Activated naive CD8-positive, alpha-beta T cell treated with anti-CD3 and anti-CD28 coated beads, Interleukin-2, amount 50 U/mL, for 24 hours (primary cell): Measurements from ENCODE around the gene SKI.

Experiments used
- ATAC-seq: fragments of 150-1000 bp; cut with Tn5 transposase; one replicate; pipeline ENCODE4 v1.10.0; 2021
- DNase-seq: peaks from one replicate; pipeline ENCODE4 v3.0.0; 2021
- H3K27ac Mint-ChIP-seq: one replicate; pipeline ENCODE4 v1.8.0; 2021; ENCODE audit warnings: mild to moderate bottlenecking, mixed read lengths
- H3K27me3 Mint-ChIP-seq: one replicate; pipeline ENCODE4 v1.8.0; 2021; ENCODE audit warnings: mixed read lengths
- H3K36me3 Mint-ChIP-seq: one replicate; pipeline ENCODE4 v1.8.0; 2021; ENCODE audit warnings: low read depth, mixed read lengths
- H3K4me1 Mint-ChIP-seq: one replicate; pipeline ENCODE4 v1.8.0; 2021; ENCODE audit warnings: mixed read lengths
- H3K4me3 Mint-ChIP-seq: one replicate; pipeline ENCODE4 v1.8.0; 2021; ENCODE audit warnings: mild to moderate bottlenecking, moderate library complexity, mixed read lengths
- H3K9me3 Mint-ChIP-seq: one replicate; pipeline ENCODE4 v1.8.0; 2021; ENCODE audit warnings: mixed read lengths

The SKI gene

DNA sequence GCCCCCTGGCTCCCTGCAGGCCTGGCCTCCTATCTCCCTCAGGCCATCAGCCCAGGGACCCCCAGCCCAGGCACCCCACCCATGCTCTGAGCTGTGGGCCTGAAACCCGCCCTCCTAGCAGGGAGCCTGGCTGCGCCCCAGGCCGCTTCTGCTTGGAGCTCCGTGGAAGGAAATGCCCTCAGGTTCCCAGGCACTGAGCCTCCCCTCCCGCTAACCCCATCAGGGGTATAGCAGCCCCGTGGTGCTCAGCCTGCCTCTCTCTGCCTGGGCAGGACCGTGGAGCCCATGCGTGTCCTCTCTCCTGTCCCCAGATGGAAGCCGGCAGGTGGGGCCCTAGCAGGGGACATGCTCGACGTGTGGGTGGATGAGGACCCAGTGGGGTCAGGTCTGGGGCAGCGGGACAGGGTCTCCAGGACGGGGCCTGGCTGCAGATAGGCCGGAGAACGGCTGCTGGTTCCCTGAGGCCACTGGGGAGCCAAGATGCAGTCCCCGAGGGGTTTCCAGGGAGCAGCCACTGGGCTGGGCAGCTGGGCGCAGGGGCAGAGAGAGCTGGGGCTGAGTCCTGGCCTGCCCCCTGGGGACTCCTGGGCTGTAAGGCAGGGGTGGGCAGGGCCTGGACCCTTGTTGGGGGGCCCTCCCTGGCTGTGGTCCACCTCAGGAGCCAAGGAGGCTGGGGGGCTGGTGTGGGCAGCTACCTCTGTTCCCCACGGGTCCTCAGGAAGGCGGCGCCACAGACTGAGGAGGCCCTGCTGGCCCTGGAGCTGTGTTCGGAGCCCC lies 87.7 kb downstream of the SKI start:
- no peaks in the 10 kb centered on the region for H3K9me3 Mint-ChIP-seq
- H3K36me3 Mint-ChIP-seq: no peaks in the 10 kb centered on the region
- DNase-seq (no peak), ATAC-seq (no peak)
- no peak overlapping the region for H3K4me3 Mint-ChIP-seq
- H3K4me1 Mint-ChIP-seq: peaks cover 16% of the 10 kb centered on the region
- peak overlapping the region; percentile 31 for H3K27ac Mint-ChIP-seq
- H3K27me3 Mint-ChIP-seq: no peaks in the 10 kb centered on the region

DNA sequence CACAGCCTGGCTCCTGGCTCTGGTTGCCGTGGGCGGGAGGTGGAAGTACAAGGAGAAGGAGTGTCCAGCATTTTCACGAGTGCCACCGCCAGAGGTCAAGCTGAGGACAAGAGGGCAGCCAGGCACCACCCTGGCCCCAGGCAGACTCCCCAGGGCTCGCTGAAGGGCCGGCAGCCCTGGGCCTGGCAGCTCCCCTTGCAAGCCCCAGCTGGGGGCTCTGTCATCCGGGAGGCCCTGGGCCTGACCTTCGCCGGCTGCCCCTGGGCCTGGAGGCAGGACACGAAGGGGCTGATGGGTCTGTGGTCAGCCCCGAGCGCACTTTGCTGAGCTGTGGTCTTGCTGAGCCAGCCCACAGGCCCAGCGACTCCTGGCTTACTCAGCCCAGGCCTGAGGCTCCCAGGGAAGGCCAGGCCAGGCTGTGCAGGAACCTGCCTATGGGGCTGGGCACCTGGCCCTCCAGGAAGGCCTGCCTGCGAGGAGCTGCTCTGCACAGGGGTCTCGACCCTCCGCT lies 88.4 kb downstream of the SKI start:
- no peaks in the 10 kb centered on the region for H3K27me3 Mint-ChIP-seq
- ATAC-seq: no peak
- no peak for DNase-seq
- H3K27ac Mint-ChIP-seq: no peak overlapping the region
- peaks cover 13% of the 10 kb centered on the region for H3K4me1 Mint-ChIP-seq
- H3K36me3 Mint-ChIP-seq: no peaks in the 10 kb centered on the region
- H3K4me3 Mint-ChIP-seq: no peak overlapping the region
- no peaks in the 10 kb centered on the region for H3K9me3 Mint-ChIP-seq

DNA sequence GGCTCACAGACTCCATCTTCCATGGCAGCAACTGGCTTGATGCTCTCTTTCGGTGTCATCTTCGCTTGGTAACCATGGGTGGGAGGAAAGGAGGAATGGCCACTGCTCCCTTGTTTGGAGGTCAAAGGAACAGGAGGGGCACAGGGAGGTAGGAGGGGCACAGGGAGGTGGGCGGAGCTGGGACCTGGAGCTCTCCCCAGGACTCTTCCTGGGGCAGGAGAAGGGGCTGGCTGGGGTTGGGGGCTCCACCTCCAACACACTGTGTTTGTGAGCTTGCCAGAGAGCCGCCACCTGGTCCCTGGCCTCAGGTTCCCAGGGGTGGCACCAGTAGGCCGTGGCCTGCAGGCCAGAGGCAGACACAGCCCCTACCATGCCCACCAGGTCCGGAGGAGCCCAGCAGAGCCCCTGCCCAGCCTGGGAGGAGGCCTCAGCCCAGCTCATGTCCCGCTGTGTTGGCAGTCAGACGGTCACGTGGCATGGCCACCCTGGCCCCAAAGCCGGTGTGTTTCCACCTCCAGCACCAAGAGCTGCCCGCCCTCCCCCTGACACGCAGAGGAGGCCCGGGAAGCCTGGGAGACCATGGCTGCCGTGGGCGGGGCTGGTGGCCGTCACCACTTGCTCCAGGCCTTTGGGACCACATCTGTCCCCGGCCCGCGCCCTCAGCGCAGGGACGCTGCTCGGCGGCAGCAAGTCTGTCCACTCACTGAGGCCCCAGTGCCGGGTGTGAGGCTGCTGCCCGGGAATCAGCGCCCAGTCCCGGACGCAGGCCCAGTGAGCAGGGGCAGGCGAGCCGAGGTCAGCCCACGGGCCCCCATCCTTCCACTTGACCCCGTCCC lies 89.3 kb downstream of the SKI start:
- no peaks in the 10 kb centered on the region for H3K36me3 Mint-ChIP-seq
- no peak overlapping the region for H3K27ac Mint-ChIP-seq
- no peak for ATAC-seq
- DNase-seq: no peak
- H3K4me3 Mint-ChIP-seq: no peak overlapping the region
- H3K9me3 Mint-ChIP-seq: no peaks in the 10 kb centered on the region
- peaks cover 11% of the 10 kb centered on the region for H3K4me1 Mint-ChIP-seq
- no peaks in the 10 kb centered on the region for H3K27me3 Mint-ChIP-seq

DNA sequence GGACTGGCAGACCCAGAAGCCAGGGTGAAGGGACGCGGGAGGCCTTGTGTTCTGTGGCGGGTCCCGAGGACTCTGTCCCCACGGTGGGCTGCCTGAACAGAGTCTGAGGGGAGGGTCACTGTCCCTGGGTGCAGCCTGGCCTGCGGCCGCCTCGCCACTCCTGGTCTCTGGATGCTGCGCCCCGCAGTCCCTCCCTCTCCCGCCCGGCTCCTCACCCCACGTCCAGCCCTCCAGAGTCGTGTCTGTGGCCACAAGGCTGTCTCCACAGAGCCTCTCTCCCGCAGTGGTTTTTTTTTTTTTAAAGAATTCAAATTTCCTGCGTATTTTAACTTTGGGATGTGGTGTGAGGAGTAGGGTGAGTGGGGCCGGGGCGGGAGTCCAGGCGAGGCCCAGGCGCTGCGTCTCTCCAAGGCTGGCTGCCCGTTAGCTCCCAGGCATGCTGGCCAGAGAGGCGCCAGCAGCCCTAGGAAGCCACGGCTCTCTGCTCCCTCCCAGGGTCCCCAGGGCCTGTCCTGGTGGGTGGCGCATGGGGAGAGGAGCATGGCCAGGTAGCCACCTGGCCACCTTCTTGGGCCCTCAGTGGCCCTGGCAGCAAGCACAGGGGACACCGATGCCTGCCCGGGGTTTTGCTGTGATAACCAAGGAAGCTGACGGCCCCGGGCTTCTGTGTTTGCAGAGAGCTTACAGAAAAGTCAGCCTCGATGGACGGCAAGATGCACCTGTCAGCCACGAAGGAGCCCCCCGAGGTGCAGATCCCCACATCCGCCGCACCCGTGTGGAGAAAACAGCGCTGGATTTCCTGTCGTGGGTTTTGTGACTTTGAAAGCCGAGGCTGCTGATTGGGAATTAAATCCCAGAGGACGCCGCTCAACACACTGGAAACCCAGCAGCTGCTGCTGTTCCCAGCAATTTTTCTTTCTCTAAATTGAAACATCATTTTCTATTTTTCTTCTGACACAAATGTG lies 90.5 kb downstream of the SKI start:
- Mint-ChIP-seq H3K27ac (no peak overlapping the region), H3K9me3 (no peaks in the 10 kb centered on the region), H3K36me3 (no peaks in the 10 kb centered on the region), H3K4me1 (peaks cover 6% of the 10 kb centered on the region), H3K4me3 (no peak overlapping the region), H3K27me3 (no peaks in the 10 kb centered on the region)
- DNase-seq (no peak), ATAC-seq (no peak)

DNA sequence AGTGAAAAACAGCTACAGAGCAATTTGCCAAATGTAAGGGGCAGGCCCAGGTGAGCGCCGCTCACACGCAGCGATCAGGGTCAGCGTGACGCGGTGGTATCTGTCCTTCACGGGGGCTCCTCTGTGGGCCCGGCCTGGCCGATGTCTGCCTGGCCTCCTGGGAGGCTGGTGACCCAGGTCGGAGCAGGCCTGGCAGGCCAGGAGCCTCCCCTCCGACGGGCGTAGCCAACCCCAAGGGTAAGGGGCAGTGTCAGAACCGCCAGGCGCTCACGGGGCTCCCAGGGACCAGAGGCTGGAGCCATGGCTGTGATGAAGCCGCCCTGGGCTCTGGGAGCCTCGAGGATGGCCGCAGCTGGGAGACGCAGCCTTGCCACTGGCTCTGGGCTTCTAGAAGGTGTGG lies 91.2 kb downstream of the SKI start:
- no peaks in the 10 kb centered on the region for H3K27me3 Mint-ChIP-seq
- ATAC-seq (no peak), DNase-seq (no peak)
- H3K36me3 Mint-ChIP-seq: no peaks in the 10 kb centered on the region
- peaks cover 3% of the 10 kb centered on the region for H3K4me1 Mint-ChIP-seq
- H3K27ac Mint-ChIP-seq: no peak overlapping the region
- H3K9me3 Mint-ChIP-seq: no peaks in the 10 kb centered on the region
- no peak overlapping the region for H3K4me3 Mint-ChIP-seq

DNA sequence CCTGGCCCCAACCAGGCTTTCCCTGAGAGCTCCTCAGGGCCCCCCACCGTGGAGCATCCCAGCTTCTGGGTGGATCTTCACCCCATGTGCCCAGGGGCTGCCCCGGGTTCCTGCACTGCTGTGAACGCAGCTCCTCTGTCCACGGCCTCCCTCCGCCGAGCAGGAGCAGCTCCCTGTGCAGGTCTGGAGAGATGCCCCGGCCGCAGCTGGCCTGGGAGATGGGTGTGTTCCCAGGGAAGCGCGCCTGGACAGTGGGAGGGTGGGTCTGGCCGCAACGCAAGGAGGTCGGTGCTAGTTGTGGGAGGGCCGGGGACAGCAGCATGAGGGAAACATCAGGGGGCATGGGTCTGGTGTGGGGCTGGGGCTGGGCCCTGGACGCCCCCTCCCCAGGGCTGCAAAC lies 91.9 kb downstream of the SKI start:
- H3K4me1 Mint-ChIP-seq: peaks cover 3% of the 10 kb centered on the region
- H3K36me3 Mint-ChIP-seq: no peaks in the 10 kb centered on the region
- DNase-seq: no peak
- peaks cover under 1% of the 10 kb centered on the region for H3K27me3 Mint-ChIP-seq
- no peak for ATAC-seq
- no peak overlapping the region for H3K4me3 Mint-ChIP-seq
- no peak overlapping the region for H3K27ac Mint-ChIP-seq
- H3K9me3 Mint-ChIP-seq: no peaks in the 10 kb centered on the region

DNA sequence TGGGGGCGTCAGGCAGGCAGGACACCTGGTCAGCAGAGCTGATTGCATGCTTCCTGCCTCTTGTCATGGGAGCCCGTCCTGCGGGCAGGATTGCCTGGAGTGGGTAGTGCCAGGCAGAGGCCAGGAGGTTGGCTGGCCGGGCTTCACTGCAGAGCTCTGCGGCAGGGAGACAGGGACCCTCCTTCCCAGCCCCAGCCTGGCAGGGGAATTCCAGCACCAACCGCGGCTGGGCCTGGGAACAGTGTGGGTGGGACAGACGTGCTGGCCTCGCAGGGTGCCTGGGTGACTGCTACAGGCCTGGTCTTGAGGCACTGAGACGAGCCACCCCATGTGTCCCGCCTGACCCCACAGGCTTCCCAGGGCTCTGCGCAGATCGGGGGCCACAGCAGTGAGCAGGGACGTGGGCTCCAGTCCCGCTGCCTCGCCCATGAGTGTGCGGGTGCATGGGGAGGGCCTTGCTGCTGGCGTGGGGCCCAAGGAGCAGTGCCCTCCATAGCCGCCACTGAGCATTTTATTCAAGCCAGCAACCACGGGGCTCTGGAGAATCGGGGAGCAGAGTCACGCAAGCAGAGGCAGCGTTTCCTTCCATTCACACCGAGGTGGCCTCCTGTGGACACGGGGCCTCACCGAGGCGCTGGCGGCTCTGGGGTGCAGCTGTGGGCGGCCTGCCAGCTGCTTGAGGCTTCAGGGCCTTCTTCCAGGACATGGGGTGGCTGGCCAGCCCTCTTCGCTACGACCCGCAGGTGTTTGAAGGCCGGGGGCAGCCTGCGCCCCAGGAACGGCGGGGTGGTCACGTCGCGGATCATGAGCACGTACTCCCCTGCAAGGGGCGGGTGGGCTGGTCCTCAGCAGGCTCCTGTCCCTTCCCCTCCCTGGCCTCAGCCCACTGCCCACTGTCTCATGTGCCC lies 92.9 kb downstream of the SKI start:
- DNase-seq (no peak), ATAC-seq (no peak)
- H3K4me1 Mint-ChIP-seq: peaks cover 2% of the 10 kb centered on the region
- no peak overlapping the region for H3K27ac Mint-ChIP-seq
- H3K4me3 Mint-ChIP-seq: no peak overlapping the region
- H3K36me3 Mint-ChIP-seq: no peaks in the 10 kb centered on the region
- no peaks in the 10 kb centered on the region for H3K9me3 Mint-ChIP-seq
- H3K27me3 Mint-ChIP-seq: peaks cover 4% of the 10 kb centered on the region

DNA sequence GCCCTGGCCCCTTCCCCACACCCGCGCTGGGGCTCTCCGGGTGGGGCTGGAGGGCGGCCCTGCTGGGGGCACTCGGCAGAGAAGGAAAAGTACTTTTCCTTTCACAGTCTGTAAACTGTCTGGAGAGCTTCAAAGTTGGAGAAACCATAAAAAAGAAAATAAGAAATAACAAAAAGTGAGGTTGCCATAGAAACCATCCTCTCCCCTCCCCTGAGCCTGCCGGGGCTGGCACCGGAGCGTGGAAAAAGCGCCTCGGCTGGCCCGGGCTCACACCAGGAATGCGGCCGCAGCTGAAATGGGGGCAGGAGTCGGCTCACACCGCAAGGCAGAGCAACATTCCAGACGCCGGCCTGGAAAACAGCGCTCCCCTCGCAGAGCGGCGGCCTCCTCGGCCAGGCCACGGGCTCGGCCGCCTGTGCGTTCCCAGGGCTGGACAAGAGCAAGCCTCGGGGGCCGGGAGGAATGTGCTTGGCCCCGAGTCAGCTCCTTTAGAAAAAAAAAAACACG lies 94.0 kb downstream of the SKI start:
- H3K9me3 Mint-ChIP-seq: no peaks in the 10 kb centered on the region
- no peak overlapping the region for H3K4me3 Mint-ChIP-seq
- H3K27me3 Mint-ChIP-seq: peaks cover 4% of the 10 kb centered on the region
- H3K27ac Mint-ChIP-seq: no peak overlapping the region
- ATAC-seq (no peak), DNase-seq (no peak)
- peaks cover 2% of the 10 kb centered on the region for H3K4me1 Mint-ChIP-seq
- no peaks in the 10 kb centered on the region for H3K36me3 Mint-ChIP-seq

DNA sequence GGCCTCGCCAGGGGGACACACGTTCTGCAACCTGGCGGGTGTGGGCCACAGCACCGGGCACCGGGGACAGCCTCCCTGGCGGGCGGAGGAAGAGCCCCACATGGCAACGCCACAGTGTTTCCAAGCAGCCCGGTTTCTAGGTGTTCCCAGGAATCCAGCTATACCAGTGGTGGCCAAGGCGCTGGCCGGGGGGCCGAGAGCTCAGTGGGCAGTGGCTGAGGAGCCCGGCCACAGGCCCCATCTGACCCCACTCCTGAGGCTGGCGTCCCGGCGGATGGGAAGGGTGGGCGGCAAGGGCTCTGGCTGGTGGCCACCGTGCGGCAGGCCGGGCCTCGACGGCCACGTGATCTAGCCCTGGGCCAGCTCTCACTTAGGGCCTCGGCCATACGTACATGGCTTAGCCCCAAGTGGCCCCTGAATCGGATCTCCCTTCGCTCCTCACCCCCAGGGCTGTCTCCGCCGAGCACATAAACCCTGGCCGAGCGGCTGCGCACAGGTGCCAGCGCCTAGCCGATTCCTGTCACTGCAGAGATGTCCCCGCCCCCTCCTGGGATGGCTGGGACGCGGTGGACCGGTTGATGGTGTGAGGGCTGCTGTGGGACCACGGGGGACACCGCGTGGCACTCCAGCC lies 94.6 kb downstream of the SKI start:
- DNase-seq (no peak), ATAC-seq (no peak)
- Mint-ChIP-seq H3K27ac (no peak overlapping the region), H3K36me3 (no peaks in the 10 kb centered on the region), H3K9me3 (no peaks in the 10 kb centered on the region), H3K4me3 (no peak overlapping the region), H3K27me3 (peaks cover 4% of the 10 kb centered on the region), H3K4me1 (peaks cover 2% of the 10 kb centered on the region)

DNA sequence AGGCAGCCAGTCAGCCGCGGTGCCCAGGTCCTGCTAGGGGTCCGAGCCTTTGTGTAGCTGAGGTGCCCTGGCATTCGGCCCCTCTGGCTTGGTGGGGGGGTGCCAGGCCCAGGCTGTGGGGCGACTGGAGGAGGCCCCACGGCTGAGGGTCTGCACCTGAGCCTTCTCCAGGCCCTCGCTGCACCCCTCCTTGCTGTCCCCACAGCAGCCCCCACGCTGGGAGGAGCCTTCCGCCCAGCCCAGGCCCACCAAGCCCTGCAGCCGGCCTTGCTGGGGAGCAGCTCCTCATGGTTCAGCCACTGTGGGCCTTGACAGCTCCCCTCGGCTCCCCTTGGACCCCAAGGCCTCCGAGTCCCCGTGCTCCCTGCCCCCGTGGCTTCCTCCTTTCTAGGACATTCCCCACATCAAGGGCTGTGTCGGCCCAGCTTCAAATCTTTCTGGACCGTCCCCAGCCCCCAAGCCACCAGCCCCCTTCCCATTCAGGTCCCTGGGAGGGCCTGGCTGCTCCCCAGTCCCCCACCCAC lies 95.4 kb downstream of the SKI start:
- H3K9me3 Mint-ChIP-seq: no peaks in the 10 kb centered on the region
- ATAC-seq: no peak
- H3K27ac Mint-ChIP-seq: no peak overlapping the region
- H3K36me3 Mint-ChIP-seq: no peaks in the 10 kb centered on the region
- no peak for DNase-seq
- H3K4me1 Mint-ChIP-seq: peaks cover 2% of the 10 kb centered on the region
- peaks cover 4% of the 10 kb centered on the region for H3K27me3 Mint-ChIP-seq
- no peak overlapping the region for H3K4me3 Mint-ChIP-seq

DNA sequence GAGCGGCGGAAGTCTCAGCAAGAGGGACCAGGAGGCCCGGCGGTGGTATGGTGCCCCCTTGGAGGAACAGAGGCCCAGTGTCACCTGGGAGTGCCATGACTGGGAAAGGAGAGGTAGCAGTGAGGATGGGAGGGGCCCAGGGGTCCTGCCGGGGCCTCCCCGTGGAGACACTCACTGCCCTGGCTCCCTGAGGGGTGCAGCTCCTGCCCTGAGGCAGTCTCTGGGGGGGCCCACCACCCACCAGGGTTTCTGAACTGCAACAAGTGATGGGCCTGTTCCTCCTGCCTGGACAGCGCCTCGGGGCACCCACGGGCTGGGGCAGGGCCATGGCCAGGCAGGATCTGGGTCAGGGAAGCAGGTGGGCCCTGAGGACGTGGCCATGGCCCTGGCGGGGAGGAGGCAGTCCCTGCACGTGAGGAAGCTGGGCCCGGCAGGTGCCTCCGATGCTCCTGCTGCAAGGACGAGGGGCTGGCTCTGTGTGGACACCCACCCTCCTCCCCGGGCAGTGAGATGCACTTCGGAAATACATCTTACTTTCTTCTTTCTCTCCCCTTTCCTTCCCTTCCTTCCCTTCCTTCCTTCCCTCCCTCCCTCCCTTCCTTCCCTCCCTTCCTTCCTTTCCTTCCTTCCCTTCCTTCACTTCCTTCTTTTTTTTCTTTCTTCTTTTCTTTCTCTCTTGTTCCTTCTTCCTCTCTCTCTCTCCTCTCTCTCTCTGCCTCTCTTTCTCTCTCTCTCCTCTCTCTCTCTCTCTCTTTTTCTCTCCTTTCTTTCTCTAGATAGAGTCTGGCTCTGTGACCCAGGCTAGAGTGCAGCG lies 96.6 kb downstream of the SKI start:
- H3K4me1 Mint-ChIP-seq: no peaks in the 10 kb centered on the region
- no peaks in the 10 kb centered on the region for H3K36me3 Mint-ChIP-seq
- H3K27ac Mint-ChIP-seq: no peak overlapping the region
- H3K9me3 Mint-ChIP-seq: no peaks in the 10 kb centered on the region
- no peak overlapping the region for H3K4me3 Mint-ChIP-seq
- no peak for DNase-seq
- ATAC-seq: no peak
- peaks cover 4% of the 10 kb centered on the region for H3K27me3 Mint-ChIP-seq

DNA sequence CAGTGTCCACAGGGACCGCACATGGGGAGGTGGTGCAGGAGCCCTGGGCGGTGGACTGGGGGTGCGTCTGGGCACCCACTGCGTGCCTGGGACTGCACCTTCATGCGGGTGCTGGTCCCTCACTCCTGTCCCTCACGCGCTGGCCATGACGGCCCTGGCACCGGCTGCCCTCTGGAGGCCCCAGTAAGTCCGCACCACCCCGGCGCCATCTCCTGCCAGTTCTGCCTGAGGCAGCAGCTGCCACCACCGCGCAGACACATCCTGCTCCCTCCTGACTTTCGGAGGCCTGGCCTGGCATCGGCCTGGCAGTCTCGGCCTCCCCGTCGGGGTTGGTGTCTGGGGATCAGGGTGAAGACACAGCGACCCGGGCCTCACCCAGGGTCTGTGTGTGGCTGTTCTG lies 98.4 kb downstream of the SKI start:
- Mint-ChIP-seq H3K27ac (no peak overlapping the region), H3K9me3 (no peaks in the 10 kb centered on the region), H3K36me3 (no peaks in the 10 kb centered on the region), H3K27me3 (peaks cover 4% of the 10 kb centered on the region), H3K4me1 (no peaks in the 10 kb centered on the region), H3K4me3 (no peak overlapping the region)
- ATAC-seq (no peak), DNase-seq (no peak)
